Measurements from ENCODE around the gene CGGBP1.

DNA sequence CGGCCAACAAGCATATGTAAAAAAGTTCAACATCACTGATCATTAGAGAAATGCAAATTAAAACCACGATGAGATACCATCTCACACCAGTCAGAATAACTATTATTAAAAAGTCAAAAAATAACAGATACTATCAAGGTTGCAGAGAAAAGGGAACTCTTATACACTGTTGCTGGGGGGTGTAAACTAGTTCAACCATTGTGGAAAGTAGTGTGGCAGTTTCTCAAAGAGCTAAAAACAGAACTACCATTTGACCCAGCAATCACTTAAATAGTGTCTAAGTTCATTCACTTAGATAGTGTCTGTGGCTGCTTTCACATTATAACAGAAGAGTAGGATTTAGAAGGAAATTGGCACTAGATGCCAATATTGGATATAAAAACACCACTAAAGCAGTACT is 49.7 kb downstream of the CGGBP1 start:
- TF ChIP-seq, protein P1, sequence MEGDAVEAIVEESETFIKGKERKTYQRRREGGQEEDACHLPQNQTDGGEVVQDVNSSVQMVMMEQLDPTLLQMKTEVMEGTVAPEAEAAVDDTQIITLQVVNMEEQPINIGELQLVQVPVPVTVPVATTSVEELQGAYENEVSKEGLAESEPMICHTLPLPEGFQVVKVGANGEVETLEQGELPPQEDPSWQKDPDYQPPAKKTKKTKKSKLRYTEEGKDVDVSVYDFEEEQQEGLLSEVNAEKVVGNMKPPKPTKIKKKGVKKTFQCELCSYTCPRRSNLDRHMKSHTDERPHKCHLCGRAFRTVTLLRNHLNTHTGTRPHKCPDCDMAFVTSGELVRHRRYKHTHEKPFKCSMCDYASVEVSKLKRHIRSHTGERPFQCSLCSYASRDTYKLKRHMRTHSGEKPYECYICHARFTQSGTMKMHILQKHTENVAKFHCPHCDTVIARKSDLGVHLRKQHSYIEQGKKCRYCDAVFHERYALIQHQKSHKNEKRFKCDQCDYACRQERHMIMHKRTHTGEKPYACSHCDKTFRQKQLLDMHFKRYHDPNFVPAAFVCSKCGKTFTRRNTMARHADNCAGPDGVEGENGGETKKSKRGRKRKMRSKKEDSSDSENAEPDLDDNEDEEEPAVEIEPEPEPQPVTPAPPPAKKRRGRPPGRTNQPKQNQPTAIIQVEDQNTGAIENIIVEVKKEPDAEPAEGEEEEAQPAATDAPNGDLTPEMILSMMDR (IDR thresholded peaks at IDR 0.05): no peak
- TF ChIP-seq POLR2AphosphoS5 (IDR thresholded peaks at IDR 0.05): no peak
- TF ChIP-seq POLR2A (IDR thresholded peaks at IDR 0.05; ENCODE audit: low read depth): no peak
- TF ChIP-seq EP300 (IDR thresholded peaks at IDR 0.05): no peak

Data from esophagus muscularis mucosa (tissue), 4 donors.